Liver (tissue), 9 donors: ENCODE results near the gene MAN2B2. TPM values are rescaled to one million over a fixed set of nuclear protein-coding genes. Genes with fewer than 3 reads are reported as not detected.

Experiments used
- DNase-seq: peaks from one replicate; pipeline ENCODE4 v3.0.0-alpha.2; 2017; ENCODE audit warnings: low spot score
- H3K27ac ChIP-seq, 2 donors: one replicate each; pipeline ENCODE4 v1.7.0; 2013; ENCODE audit warnings: inconsistent platforms in 2 of 2, low read length in 2 of 2, control low read depth in 1 of 2, low read depth in 1 of 2, mild to moderate bottlenecking in 1 of 2
- H3K27me3 ChIP-seq, 4 donors: one replicate each; pipeline versions ENCODE4 v1.6.1 to v1.7.0; 2013; ENCODE audit warnings: low read length in 3 of 4, inconsistent platforms in 1 of 4, mild to moderate bottlenecking in 1 of 4, moderate library complexity in 1 of 4; ENCODE audit not compliant: control insufficient read depth in 4 of 4, insufficient read depth in 4 of 4
- H3K36me3 ChIP-seq, 4 donors: one replicate each; pipeline versions ENCODE4 v1.6.1 to v1.7.0; 2013; ENCODE audit warnings: low read length in 3 of 4, mild to moderate bottlenecking in 3 of 4, low read depth in 1 of 4, moderate library complexity in 1 of 4; ENCODE audit not compliant: control insufficient read depth in 4 of 4, insufficient read depth in 3 of 4
- H3K4me1 ChIP-seq, 4 donors: one replicate each; pipeline versions ENCODE4 v1.6.1 to v1.7.0; 2013; ENCODE audit warnings: low read length in 3 of 4, mild to moderate bottlenecking in 3 of 4, moderate library complexity in 1 of 4; ENCODE audit not compliant: control insufficient read depth in 4 of 4, insufficient read depth in 4 of 4
- H3K4me3 ChIP-seq, 3 donors: one replicate each; pipeline versions ENCODE4 v1.6.1 to v1.7.0; 2013; ENCODE audit warnings: low read length in 3 of 3, control low read depth in 1 of 3, low read depth in 1 of 3, mild to moderate bottlenecking in 1 of 3
- H3K9ac ChIP-seq, 2 donors: one replicate each; pipeline ENCODE4 v1.7.0; 2013; ENCODE audit warnings: low read length in 2 of 2, mild to moderate bottlenecking in 2 of 2, moderate library complexity in 2 of 2, control low read depth in 1 of 2, low read depth in 1 of 2
- H3K9me3 ChIP-seq, 4 donors: one replicate each; pipeline versions ENCODE4 v1.6.1 to v1.7.0; 2013; ENCODE audit warnings: low read length in 3 of 4; ENCODE audit not compliant: control insufficient read depth in 4 of 4
- EGR1 ChIP-seq, 2 donors: IDR thresholded peaks; 2 replicates each; pipeline ENCODE4 v1.6.1; 2016 to 2018; ENCODE audit warnings: antibody characterized with exemption in 2 of 2, low read depth in 2 of 2
- FOXA1 ChIP-seq: IDR thresholded peaks from 2 replicates; pipeline ENCODE4 v1.6.1; 2016; ENCODE audit warnings: antibody characterized with exemption
- FOXA2 ChIP-seq: IDR thresholded peaks from 2 replicates; pipeline ENCODE4 v1.6.1; 2016; ENCODE audit warnings: antibody characterized with exemption
- GABPA ChIP-seq, 2 donors: IDR thresholded peaks in 1 of 2; conservative IDR thresholded peaks in 1 of 2; 2 replicates each; pipeline ENCODE4 v1.6.1; 2016; ENCODE audit warnings: antibody characterized with exemption in 2 of 2, mild to moderate bottlenecking in 1 of 2, moderate library complexity in 1 of 2
- HNF4A ChIP-seq, 2 donors: conservative IDR thresholded peaks; 2 replicates each; pipeline ENCODE4 v1.6.1; 2016; ENCODE audit warnings: antibody characterized with exemption in 2 of 2, mild to moderate bottlenecking in 2 of 2
- HNF4G ChIP-seq: IDR thresholded peaks from 2 replicates; pipeline ENCODE4 v1.6.1; 2016; ENCODE audit warnings: antibody characterized with exemption
- JUND ChIP-seq, 2 donors: IDR thresholded peaks; 2 replicates each; pipeline ENCODE4 v1.6.1; 2016; ENCODE audit warnings: antibody characterized with exemption in 2 of 2
- NR2F2 ChIP-seq: IDR thresholded peaks from 2 replicates; pipeline ENCODE4 v1.6.1; 2016; ENCODE audit warnings: antibody characterized with exemption
- RAD21 ChIP-seq, 2 donors: IDR thresholded peaks; 2 replicates each; pipeline ENCODE4 v1.6.1; 2016; ENCODE audit warnings: antibody characterized with exemption in 2 of 2, mild to moderate bottlenecking in 2 of 2
- RXRA ChIP-seq, 2 donors: IDR thresholded peaks; 2 replicates each; pipeline ENCODE4 v1.6.1; 2017 to 2018; ENCODE audit warnings: antibody characterized with exemption in 2 of 2, mild to moderate bottlenecking in 1 of 2
- SP1 ChIP-seq: IDR thresholded peaks from 2 replicates; pipeline ENCODE4 v1.6.1; 2018; ENCODE audit warnings: antibody characterized with exemption, mild to moderate bottlenecking
- TAF1 ChIP-seq: conservative IDR thresholded peaks from 2 replicates; pipeline ENCODE4 v1.6.1; 2016; ENCODE audit warnings: antibody characterized with exemption, mild to moderate bottlenecking
- YY1 ChIP-seq: IDR thresholded peaks from 2 replicates; pipeline ENCODE4 v1.6.1; 2016; ENCODE audit warnings: antibody characterized with exemption, mild to moderate bottlenecking
- WGBS: extraction: QIAGEN DNeasy Blood & Tissue Kit; methylation state at CpG from one replicate; pipeline ENCODE4 v1.1.7; 2013; 5-methylcytosine and 5-hydroxymethylcytosine counted together
- polyA plus RNA-seq, 2 donors: library from polyadenylated mRNA; stranded (reverse) in 1 of 2; unstranded in 1 of 2; fragments of 200-250 nt in 1 of 2; fragments of >200 nt in 1 of 2; fragmentation: Nextera tagmentation in 1 of 2; extraction: Ambion mirVana in 1 of 2; gene quantifications; one replicate each; pipeline versions ENCODE4 v1.2.1 to v1.2.3, GENCODE V29; 2013 to 2015
- total RNA-seq, 2 donors: library from RNA; depleted of rRNA; stranded (reverse); fragments of >200 nt; gene quantifications; one replicate each; pipeline ENCODE4 v1.2.3, GENCODE V29; 2014
- TF ChIP-seq, protein P1 (sequence below): fragments of 150-350 bp; IDR thresholded peaks from 2 replicates; pipeline ENCODE4 v1.5.1; 2017; ENCODE audit warnings: improper control_type of control experiment, low read depth, low read length; ENCODE audit not compliant: missing input control
- TF ChIP-seq, protein P2 (sequence below): IDR thresholded peaks from 2 replicates; pipeline ENCODE4 v1.6.1; 2016; ENCODE audit warnings: antibody characterized with exemption
- TF ChIP-seq, protein P3 (sequence below): IDR thresholded peaks from 2 replicates; pipeline ENCODE4 v1.6.1; 2016; ENCODE audit warnings: antibody characterized with exemption, mild to moderate bottlenecking
- TF ChIP-seq, protein P4 (sequence below): IDR thresholded peaks from 2 replicates; pipeline ENCODE4 v1.6.1; 2016; ENCODE audit warnings: antibody characterized with exemption
- TF ChIP-seq, protein P5 (sequence below): IDR thresholded peaks from 2 replicates; pipeline ENCODE4 v1.6.1; 2016; ENCODE audit warnings: antibody characterized with exemption
- donor health status: healthy.
- donor health status: healthy.
- donor health status: healthy.
- donor health status: healthy.
- donor health status: healthy.

The MAN2B2 gene
- total and polyA plus RNA-seq, 4 donors, result 14.7 to 29.7 (median 22.5) TPM

DNA sequence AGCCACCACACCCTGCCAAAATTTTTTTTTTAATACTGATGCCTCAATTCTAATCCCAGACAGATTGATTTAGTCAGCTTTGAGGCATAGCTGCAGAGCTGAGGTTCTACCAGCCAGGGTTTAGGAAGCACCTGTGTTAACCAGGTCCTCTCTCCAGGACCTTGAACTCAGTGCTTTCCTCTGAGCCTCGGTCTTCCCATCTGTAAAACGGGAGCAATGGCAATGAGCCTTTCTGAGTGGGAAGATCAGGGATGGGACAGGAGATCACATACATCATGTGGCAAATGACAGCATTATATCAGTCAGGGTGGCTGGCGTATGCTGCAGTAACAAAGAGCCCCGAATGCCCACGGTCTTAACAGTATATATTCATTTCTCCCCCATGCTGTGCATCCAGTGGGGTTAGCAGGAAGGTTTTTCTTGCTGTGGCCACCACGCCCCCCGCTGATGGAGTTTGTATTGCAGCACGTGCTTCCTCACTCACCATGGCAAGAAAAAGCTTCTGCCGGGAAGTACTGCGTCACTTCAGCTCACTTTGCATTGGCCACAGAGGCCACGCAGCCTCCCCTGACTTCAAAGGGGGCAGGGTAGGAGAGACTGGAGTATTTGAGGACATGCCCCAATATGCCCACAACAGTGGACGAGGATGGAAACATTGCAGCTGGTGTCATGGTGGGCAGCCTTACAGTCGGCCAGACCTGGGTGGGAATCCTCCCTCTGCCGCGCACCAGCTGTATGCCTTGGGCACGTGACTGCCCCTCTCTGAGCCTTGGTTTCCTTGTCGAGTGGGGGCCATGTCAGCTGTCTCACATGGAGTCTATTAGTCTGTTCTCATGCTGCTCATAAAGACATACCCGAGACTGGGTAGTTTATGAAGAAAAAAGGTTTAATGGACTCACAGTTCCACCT is 41.4 kb downstream of the MAN2B2 start:
- peaks cover 10 to 57% (median 20%) of the 10 kb centered on the region in 4 donors for H3K36me3 ChIP-seq

More for the DNA sequence above, 41.4 kb downstream of the MAN2B2 start:
- Histone ChIP-seq H3K4me1 (no peaks in the 10 kb centered on the region), H3K9me3 (no peaks in the 10 kb centered on the region), H3K27ac (no peak overlapping the region), H3K9ac (no peak overlapping the region), H3K4me3 (no peak overlapping the region), H3K27me3 (no peaks in the 10 kb centered on the region)
- DNase-seq, result no peak
- TF ChIP-seq FOXA2 (no peak), FOXA1 (no peak), JUND (IDR thresholded peaks at IDR 0.05) (no peak), EGR1 (IDR thresholded peaks at IDR 0.05; ENCODE audit: low read depth in 2 of 2) (no peak), HNF4A (conservative IDR thresholded peaks at IDR 0.05) (no peak), RAD21 (IDR thresholded peaks at IDR 0.05) (no peak), RXRA (IDR thresholded peaks at IDR 0.05) (no peak), HNF4G (no peak), GABPA (IDR thresholded peaks at IDR 0.05 in 1 of 2, conservative IDR thresholded peaks at IDR 0.05 in 1 of 2) (no peak), TAF1 (no peak), SP1 (no peak), NR2F2 (no peak), YY1 (no peak)
- TF ChIP-seq, protein P1, sequence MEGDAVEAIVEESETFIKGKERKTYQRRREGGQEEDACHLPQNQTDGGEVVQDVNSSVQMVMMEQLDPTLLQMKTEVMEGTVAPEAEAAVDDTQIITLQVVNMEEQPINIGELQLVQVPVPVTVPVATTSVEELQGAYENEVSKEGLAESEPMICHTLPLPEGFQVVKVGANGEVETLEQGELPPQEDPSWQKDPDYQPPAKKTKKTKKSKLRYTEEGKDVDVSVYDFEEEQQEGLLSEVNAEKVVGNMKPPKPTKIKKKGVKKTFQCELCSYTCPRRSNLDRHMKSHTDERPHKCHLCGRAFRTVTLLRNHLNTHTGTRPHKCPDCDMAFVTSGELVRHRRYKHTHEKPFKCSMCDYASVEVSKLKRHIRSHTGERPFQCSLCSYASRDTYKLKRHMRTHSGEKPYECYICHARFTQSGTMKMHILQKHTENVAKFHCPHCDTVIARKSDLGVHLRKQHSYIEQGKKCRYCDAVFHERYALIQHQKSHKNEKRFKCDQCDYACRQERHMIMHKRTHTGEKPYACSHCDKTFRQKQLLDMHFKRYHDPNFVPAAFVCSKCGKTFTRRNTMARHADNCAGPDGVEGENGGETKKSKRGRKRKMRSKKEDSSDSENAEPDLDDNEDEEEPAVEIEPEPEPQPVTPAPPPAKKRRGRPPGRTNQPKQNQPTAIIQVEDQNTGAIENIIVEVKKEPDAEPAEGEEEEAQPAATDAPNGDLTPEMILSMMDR, result no peak
- TF ChIP-seq, protein P2, sequence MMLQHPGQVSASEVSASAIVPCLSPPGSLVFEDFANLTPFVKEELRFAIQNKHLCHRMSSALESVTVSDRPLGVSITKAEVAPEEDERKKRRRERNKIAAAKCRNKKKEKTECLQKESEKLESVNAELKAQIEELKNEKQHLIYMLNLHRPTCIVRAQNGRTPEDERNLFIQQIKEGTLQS, result no peak
- TF ChIP-seq, protein P3, sequence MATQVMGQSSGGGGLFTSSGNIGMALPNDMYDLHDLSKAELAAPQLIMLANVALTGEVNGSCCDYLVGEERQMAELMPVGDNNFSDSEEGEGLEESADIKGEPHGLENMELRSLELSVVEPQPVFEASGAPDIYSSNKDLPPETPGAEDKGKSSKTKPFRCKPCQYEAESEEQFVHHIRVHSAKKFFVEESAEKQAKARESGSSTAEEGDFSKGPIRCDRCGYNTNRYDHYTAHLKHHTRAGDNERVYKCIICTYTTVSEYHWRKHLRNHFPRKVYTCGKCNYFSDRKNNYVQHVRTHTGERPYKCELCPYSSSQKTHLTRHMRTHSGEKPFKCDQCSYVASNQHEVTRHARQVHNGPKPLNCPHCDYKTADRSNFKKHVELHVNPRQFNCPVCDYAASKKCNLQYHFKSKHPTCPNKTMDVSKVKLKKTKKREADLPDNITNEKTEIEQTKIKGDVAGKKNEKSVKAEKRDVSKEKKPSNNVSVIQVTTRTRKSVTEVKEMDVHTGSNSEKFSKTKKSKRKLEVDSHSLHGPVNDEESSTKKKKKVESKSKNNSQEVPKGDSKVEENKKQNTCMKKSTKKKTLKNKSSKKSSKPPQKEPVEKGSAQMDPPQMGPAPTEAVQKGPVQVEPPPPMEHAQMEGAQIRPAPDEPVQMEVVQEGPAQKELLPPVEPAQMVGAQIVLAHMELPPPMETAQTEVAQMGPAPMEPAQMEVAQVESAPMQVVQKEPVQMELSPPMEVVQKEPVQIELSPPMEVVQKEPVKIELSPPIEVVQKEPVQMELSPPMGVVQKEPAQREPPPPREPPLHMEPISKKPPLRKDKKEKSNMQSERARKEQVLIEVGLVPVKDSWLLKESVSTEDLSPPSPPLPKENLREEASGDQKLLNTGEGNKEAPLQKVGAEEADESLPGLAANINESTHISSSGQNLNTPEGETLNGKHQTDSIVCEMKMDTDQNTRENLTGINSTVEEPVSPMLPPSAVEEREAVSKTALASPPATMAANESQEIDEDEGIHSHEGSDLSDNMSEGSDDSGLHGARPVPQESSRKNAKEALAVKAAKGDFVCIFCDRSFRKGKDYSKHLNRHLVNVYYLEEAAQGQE, result no peak
- TF ChIP-seq, protein P4, sequence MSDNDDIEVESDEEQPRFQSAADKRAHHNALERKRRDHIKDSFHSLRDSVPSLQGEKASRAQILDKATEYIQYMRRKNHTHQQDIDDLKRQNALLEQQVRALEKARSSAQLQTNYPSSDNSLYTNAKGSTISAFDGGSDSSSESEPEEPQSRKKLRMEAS, result no peak
- TF ChIP-seq, protein P5, sequence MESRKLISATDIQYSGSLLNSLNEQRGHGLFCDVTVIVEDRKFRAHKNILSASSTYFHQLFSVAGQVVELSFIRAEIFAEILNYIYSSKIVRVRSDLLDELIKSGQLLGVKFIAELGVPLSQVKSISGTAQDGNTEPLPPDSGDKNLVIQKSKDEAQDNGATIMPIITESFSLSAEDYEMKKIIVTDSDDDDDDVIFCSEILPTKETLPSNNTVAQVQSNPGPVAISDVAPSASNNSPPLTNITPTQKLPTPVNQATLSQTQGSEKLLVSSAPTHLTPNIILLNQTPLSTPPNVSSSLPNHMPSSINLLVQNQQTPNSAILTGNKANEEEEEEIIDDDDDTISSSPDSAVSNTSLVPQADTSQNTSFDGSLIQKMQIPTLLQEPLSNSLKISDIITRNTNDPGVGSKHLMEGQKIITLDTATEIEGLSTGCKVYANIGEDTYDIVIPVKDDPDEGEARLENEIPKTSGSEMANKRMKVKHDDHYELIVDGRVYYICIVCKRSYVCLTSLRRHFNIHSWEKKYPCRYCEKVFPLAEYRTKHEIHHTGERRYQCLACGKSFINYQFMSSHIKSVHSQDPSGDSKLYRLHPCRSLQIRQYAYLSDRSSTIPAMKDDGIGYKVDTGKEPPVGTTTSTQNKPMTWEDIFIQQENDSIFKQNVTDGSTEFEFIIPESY, result no peak
- WGBS, result 97% methylated on average over 18 of the region's 18 CpGs
